ENCODE data around the gene CAPZA1.
A peak's percentile ranks its signal among the peaks of the same experiment; 100 is the strongest.
"Not testable (repeated sequence)": the region's sequence is repeated elsewhere in the genome, so short reads cannot be mapped to it uniquely, and the experiment has no call there.

The CAPZA1 gene

DNA sequence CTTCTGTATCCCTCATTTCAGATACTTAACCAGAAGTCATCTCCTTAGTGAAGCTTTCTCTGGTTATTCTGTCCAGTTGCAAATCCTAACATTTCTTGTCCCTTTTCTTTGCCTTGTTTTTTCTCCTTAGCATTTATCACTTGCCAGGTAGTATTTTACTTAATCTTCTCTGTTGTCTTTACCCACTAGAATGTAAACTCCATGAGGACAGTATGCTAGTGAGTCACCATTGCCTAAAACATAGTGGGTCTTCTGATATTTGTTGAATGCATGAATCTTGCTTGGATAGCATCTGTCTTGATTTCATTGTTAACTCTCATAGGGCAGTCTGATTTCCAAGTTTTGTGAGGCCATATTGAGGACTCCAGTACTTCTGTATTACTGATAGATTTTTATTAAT lies 9.6 kb downstream of the CAPZA1 start:
- no peak for DNase-seq

DNA sequence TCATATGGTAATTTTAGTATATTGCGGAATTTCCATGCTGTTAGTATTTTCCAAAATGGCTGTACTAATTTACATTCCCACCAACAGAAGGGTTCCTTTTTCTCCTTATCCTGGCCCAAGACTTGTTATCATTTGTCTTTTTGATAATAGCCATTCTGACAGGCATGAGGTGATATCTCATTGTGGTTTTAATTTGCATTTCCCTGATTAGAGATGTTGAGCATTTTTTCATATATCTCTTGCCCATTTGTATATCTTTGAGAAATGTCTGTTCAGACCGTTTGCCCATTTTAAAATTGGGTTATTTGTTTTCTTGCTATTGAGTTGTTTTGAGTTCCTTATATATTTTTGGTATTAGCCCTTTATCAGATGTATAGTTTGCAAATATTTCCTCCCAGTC lies 14.0 kb downstream of the CAPZA1 start:
- DNase-seq: no peak

DNA sequence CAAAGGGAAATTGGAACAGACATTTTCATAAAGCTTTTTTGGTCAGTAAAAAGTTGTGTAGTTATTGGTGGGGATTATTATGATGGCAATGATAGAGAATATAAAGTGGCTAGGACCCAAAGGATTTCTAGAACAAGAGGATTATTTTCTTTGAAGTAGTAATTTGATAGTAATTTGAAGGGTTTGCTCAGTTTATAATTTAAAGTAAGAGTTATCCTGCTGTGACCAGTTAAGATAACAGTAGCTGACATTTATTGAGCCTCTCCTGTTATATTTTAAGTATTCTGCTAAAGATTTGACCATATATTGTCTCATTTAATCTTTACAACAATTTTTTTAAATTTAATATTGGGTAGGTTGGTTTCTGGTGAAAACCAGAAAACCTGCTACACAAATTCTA lies 14.7 kb downstream of the CAPZA1 start:
- DNase-seq: no peak

GRCh38 chr1:112636056-112636455 lies 16.4 kb downstream of the CAPZA1 start:
- no peak for DNase-seq

GRCh38 chr1:112636597-112637253 lies 17.1 kb downstream of the CAPZA1 start:
- no peak for DNase-seq

GRCh38 chr1:112637254-112638109 lies 17.9 kb downstream of the CAPZA1 start:
- no peak for DNase-seq

DNA sequence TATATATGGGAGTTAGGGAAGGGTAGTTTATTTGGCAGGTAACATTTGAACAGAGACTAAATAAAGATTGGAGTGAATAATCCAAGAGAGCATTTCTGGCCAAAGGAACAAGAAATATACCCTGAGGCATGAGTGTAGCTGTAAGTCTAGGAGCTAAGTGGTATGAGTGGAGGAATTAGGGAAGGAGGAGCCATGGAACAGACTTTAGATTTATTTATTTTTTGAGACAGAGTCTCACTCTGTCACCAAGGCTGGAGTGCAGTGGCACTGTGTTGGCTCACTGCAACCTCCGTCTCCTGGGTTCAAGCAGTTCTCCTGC lies 18.4 kb downstream of the CAPZA1 start:
- DNase-seq: no peak

DNA sequence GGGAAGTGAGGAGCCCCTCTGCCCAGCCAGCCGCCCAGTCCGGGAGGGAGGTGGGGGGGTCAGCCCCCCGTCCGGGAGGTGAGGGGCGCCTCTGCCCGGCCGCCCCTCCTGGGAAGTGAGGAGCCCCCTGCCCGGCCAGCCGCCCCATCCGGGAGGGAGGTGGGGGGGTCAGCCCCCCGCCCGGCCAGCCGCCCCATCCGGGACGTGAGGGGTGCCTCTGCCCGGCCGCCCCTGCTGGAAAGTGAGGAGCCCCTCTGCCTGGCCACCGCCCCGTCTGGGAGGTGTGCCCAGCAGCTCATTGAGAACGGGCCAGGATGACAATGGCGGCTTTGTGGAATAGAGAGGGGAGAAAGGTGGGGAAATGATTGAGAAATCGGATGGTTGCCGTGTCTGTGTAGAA lies 20.8 kb downstream of the CAPZA1 start:
- DNase-seq: not testable (repeated sequence)

GRCh38 chr1:112643080-112643479 lies 23.4 kb downstream of the CAPZA1 start:
- DNase-seq: no peak

GRCh38 chr1:112646225-112646624 lies 26.6 kb downstream of the CAPZA1 start:
- no peak for DNase-seq

DNA sequence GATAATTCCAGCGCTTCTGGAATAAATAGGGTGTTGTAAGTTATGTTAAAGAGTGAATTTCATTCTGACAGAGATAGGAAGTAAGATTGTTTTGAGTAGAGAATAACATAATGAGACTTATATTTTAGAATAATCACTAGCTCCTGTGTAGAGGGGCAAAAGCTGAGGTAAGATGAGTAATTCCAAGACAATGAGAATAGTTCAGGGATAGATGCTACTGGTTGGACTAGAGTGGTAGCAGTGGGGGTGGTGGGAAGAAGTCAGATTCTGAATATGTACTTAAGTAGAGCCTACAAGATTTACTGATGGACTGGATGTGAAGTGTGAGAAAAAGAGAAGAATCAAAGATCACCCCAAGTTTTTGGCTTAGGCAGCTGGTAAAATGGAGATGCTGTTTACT lies 31.6 kb downstream of the CAPZA1 start:
- no peak for DNase-seq

DNA sequence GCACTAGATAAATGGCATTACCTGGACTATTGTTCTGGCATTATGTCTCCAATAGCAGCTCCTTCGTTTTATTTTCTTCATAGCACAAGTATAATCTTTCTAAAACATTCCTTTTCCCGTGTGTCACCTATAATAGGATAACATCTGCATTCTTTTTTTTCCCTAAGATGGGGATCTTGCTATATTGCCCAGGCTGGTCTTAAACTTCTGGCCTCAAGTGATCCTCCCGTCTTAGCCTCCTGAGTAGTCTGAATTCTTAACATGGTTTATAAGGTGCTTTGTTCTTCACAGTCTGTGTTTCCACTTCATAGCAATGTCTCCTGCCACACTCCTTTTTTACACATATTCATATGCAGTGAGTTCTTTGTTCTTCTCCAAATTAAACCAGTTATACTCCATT lies 46.2 kb downstream of the CAPZA1 start:
- DNase-seq: no peak

- DNase-seq: no peak
Observed at GRCh38 chr1:112666946-112667345, 47.3 kb downstream of the CAPZA1 start.

- no peak for DNase-seq
Observed at GRCh38 chr1:112672009-112672408, 52.4 kb downstream of the CAPZA1 start.

DNA sequence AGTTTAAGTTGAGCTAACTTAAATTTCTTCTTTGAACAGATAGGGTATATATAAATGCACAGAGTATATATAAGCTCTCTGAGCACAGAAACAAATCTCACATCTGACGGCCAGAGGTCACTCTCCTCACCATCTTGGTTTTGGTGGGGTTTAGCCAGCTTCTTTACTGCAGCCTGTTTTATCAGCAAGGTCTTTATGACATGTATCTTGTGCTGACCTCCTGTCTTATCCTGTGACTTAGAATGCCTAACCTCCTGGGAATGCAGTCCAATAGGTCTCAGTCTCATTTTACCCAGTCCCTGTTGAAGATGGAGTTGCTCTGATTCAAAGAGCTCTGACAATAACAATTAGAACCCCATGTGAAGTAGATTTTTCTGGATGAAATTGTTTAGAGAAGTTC lies 53.2 kb downstream of the CAPZA1 start:
- DNase-seq: no peak

DNA sequence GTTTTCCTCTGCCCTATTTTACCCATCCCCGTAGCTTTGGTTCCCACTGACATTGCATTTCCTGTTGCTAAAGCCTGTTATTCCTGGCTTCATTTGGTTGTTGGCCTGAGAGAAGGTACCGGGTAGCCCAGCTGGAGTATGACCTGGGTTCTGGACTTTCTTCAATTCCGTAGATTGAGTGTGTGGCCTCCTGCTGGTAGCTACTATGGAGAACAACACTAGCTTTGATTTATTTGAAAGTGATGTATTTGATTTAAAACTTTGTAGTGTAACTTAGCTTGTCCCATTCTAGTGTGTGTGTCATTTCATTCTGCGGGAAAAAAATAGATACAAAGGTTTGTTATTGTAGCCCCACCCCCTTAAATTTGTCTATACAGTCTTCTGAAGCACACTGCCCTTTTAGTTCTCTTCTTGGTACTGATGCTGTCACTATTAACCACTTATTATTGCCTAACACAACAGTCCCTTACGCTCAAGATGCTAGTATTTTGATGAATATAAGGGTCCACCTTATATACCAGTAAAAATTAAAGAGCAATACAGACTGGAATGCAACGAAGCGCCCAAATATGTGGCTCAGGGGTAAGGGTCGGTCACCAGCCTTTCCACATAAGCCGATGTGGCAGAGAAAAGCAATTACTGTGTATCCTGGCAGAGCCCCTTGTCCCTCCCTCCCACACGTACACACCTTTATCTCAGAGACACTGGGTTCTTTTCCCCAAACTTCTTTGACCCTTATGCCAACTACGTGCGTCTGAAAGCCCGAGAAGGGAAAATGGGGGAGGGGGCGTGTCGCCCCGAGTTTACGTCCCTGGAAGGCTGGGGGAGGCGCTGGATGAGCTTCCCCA lies 54.2 kb downstream of the CAPZA1 start:
- DNase-seq: no peak

- DNase-seq: peak; percentile 62
Observed at GRCh38 chr1:112674440-112674985, 54.9 kb downstream of the CAPZA1 start, which contains the start of gene MOV10. TSS of gene MOV10 (plus strand) at chr1:112674659. CDS start at chr1:112674913, 254 bp downstream.

GRCh38 chr1:112674986-112675727 lies 55.5 kb downstream of the CAPZA1 start:
- DNase-seq: peak; percentile 29

- no peak for DNase-seq
Observed at GRCh38 chr1:112675728-112676381, 56.2 kb downstream of the CAPZA1 start.

DNA sequence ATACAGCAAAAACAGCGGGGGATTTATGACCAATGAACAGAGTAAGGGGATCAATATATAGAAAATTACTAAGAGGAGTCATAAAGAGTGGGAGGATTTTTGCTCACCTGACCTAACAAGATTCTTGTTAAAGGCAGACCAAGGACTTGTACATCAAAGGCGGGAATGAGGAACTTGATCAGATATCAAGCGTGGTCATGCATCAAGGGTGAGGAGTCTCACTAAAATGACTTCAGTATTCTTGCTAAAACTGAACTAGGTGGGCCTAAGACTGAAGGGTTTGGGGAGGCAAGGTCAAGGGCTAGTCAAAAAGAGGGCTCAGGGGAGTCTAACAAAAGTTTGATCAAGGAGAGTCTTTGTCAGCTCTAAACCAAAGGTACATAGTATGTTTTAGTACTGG lies 56.9 kb downstream of the CAPZA1 start:
- no peak for DNase-seq

DNA sequence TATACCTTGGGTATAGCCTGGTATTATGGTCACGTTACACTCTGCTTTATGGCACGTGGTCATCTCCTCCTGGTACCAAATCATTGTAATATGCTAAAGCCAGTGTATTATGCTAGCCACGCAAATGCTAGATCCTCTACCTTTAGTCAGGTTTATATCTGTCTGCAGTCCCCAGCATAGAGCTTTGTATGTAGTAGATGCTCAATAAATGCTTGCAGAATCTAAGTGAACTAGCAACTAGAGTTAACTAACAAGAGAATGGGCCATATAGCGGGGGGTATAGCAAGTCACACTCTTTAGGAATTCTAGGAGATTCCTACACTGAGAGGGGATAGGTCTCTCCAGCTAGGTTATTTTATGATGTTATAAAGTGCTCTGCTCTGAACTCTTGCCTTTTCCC lies 57.9 kb downstream of the CAPZA1 start:
- no peak for DNase-seq

- no peak for DNase-seq
Observed at GRCh38 chr1:112678605-112679004, 59.0 kb downstream of the CAPZA1 start.

Measured in stimulated activated CD4-positive, alpha-beta T cell treated with anti-CD3 and anti-CD28 coated beads, Interleukin-1b, Interleukin-23, amount 100 ng/mL, for 48 hours (primary cell).